HEK293T (cell line): ENCODE measurements around the gene PHRF1.

Source experiments
- ARNT ChIP-seq: fragments of 450-650 bp; IDR thresholded peaks from 2 replicates; pipeline ENCODE4 v1.6.1; 2017; ENCODE audit warnings: mild to moderate bottlenecking
- BHLHE40 ChIP-seq: fragments of 450-650 bp; IDR thresholded peaks from 2 replicates; pipeline ENCODE4 v1.6.1; 2016; ENCODE audit warnings: mild to moderate bottlenecking, moderate library complexity, borderline replicate concordance
- ELF4 ChIP-seq: fragments of 450-650 bp; IDR thresholded peaks from 2 replicates; pipeline ENCODE4 v1.6.1; 2017; ENCODE audit warnings: antibody characterized with exemption
- FOXA1 ChIP-seq: fragments of 450-650 bp; IDR thresholded peaks from 2 replicates; pipeline ENCODE4 v1.6.1; 2016; ENCODE audit warnings: mild to moderate bottlenecking
- FOXK2 ChIP-seq: fragments of 450-650 bp; IDR thresholded peaks from 2 replicates; pipeline ENCODE4 v1.6.1; 2016; ENCODE audit warnings: mild to moderate bottlenecking
- FOXM1 ChIP-seq: fragments of 450-650 bp; IDR thresholded peaks from 2 replicates; pipeline ENCODE4 v1.6.1; 2017; ENCODE audit warnings: mild to moderate bottlenecking, borderline replicate concordance
- HDGF ChIP-seq: fragments of 450-650 bp; IDR thresholded peaks from 2 replicates; pipeline ENCODE4 v1.6.1; 2017; ENCODE audit warnings: antibody characterized with exemption, borderline replicate concordance
- L3MBTL2 ChIP-seq: fragments of 450-650 bp; conservative IDR thresholded peaks from 2 replicates; pipeline ENCODE4 v1.6.1; 2016; ENCODE audit warnings: mild to moderate bottlenecking
- NFRKB ChIP-seq: fragments of 450-650 bp; IDR thresholded peaks from 2 replicates; pipeline ENCODE4 v1.6.1; 2016; ENCODE audit warnings: mild to moderate bottlenecking, moderate library complexity
- PKNOX1 ChIP-seq: fragments of 450-650 bp; IDR thresholded peaks from 2 replicates; pipeline ENCODE4 v1.6.1; 2016
- SP1 ChIP-seq: fragments of 450-650 bp; IDR thresholded peaks from 2 replicates; pipeline ENCODE4 v1.6.1; 2017
- SUZ12 ChIP-seq: fragments of 450-650 bp; IDR thresholded peaks from 2 replicates; pipeline ENCODE4 v1.6.1; 2016; ENCODE audit warnings: mild to moderate bottlenecking
- TARDBP ChIP-seq: fragments of 450-650 bp; IDR thresholded peaks from 2 replicates; pipeline ENCODE4 v1.6.1; 2016
- ZNF384 ChIP-seq: fragments of 450-650 bp; IDR thresholded peaks from 2 replicates; pipeline ENCODE4 v1.6.1; 2016

GRCh38 chr11:614021-614622 is 37.9 kb downstream of the PHRF1 start:
- TF ChIP-seq BHLHE40 (no peak), FOXK2 (no peak), FOXA1 (no peak), SUZ12 (no peak), SP1 (no peak), HDGF (no peak), ZNF384 (no peak), PKNOX1 (no peak), L3MBTL2 (no peak), NFRKB (no peak), FOXM1 (no peak), TARDBP (no peak), ARNT (no peak), ELF4 (no peak)
